NCI-H2171 treated with DMSO at 0.1 percent for 48 hours (cell line): ENCODE measurements around the gene PEX26.
A peak's percentile ranks its signal among the peaks of the same experiment; 100 is the strongest.
"Not testable (repeated sequence)": the region's sequence is repeated elsewhere in the genome, so short reads cannot be mapped to it uniquely, and the experiment has no call there.

Experiments used
- DNase-seq: peaks from one replicate; lab custom pipeline; 2025; lab: John Stamatoyannopoulos, UW

The PEX26 gene

DNA sequence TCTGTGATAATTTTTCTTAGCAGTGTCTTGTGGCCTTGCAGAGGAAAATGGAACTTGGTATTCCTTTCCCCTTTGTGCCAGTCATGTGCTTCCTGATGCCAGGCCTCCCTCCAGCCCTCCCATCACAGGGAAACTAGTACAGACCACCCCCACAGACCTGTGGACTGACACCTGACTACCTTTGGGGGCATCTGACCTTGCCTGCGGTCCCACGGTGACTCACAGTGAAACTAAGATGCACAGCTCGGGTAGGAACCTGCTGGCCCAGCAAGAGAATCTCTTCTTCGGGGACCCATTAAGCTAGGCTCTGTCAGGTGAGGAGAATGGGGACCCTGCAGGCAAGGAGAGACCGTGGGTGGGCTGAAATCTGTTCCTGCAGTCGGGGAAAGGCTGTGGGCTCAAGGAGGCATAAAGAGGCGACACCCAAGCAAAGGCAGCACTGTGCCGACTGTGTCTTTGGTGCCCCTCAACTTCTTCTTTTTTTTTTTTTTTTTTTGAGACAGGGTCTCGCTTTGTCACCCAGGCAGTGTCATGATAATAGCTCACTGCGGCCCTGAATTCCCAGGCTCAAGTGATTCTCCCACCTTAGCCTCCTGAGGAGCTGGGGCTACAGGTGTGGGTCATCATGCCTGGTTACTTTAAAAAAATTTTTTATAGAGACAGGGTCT, 20.8 kb upstream of the PEX26 start:
- no peak for DNase-seq

DNA sequence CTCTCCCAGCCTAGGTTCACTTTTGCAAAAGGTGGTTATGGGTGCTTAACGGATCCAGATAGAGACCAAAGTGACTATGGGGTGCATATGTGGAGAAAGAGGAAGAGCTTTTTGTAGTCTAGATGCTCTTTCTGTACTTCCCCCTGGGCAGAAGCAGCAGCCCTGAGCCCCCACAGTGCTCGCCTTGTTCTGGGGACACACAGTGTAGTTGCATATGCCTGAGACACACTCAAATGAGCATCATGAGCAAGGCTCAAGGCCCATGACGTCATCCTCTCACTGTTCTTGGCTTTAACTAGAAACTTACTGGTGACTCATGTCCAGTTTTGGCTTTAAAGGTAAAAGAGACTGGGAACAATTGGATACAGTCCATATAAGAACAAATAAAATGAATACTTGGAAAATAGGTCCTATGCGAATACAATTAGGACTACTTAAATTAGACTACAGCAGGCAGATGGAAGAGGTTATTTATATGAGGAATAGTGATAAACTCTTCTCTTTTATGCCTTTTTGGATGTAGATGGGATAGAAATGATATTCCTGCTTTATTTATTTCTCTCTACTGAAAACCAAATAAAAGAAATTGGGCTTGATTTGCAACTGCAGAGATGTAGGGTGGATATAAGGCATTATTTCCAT, 20.1 kb upstream of the PEX26 start:
- no peak for DNase-seq

DNA sequence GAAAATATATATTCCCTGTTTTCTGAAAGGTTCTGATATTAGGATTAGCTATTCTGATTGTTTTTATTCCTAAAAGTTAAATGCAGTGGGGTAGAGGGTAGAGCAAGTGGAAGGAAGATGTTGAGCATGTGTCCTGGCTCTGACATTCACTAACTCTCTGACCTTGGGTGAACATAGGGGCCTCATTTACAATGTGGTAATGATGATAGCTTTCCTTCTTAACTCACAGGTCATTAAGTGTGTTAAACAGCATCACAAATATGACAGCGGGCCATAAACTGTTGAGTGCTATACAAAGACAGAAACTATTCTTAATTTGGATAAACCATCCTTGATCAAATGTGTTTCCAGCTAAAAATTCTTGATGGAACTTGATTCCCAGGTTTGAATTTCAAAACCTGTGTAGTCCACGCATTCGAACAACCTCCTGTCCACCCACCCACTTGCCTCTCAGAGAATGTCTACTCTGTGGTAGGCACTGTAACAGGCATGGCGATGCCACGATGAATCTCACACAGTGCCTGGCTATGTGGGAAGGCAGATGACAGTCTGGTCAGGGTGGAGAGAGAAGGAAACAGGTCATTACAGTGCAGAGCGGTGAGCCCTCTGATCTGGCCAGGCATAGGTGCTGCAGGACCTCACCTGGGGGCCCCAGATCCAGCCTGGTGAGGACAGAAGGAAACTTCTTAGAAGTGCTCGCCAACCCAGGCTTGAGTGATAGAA, 19.3 kb upstream of the PEX26 start:
- no peak for DNase-seq

DNA sequence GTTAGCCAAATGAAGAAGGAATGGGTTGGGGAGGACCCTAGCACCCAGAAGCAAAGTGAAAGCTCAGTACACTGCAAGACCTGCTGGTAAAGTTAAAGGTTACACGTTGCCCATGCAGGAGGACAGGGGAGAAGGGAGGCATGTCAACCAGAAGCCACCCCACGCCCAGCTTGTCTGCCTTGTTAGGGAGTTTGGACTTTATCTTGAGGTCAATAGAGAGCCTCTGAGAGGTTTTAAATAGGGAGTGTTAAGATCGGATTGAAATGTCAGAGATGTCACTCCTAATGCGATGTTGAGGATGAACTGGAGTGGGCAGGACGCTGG, 18.7 kb upstream of the PEX26 start:
- DNase-seq, result no peak

DNA sequence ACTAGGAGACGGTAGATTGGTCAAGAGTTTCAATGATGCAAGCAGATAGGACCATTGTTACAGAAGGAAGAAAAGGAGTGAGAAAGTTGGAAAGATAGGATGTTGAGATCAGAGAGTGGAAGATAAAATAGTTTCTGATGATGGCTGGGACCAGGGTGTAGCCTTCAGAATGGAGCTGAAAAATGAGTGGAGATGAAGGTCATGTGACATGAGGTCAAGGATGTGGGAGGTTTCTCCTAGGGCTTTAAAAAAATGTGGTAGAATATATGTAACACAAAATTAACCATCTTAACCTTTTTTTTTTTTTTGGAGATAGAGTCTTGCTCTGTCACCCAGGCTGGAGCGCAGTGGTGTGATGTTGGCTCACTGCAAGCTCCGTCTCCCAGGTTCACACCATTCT, 18.3 kb upstream of the PEX26 start:
- DNase-seq, result no peak

DNA sequence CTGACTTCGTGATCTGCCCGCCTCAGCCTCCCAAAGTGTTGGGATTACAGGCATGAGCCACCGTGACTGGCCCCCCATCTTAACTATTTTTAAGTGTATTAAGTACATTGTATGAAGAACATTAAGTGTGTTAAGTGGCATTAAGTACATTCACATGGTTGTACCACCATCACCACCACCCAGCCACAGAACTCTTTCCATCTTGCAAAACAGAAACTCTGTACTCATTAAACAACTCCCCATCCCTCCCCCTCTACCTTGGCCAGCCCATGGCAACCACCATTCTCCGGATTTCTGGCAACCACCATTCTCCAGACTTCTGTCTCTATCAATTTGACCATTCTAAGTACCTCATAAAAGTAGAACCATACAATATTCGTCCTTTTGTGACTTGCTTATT, 17.8 kb upstream of the PEX26 start:
- no peak for DNase-seq

DNA sequence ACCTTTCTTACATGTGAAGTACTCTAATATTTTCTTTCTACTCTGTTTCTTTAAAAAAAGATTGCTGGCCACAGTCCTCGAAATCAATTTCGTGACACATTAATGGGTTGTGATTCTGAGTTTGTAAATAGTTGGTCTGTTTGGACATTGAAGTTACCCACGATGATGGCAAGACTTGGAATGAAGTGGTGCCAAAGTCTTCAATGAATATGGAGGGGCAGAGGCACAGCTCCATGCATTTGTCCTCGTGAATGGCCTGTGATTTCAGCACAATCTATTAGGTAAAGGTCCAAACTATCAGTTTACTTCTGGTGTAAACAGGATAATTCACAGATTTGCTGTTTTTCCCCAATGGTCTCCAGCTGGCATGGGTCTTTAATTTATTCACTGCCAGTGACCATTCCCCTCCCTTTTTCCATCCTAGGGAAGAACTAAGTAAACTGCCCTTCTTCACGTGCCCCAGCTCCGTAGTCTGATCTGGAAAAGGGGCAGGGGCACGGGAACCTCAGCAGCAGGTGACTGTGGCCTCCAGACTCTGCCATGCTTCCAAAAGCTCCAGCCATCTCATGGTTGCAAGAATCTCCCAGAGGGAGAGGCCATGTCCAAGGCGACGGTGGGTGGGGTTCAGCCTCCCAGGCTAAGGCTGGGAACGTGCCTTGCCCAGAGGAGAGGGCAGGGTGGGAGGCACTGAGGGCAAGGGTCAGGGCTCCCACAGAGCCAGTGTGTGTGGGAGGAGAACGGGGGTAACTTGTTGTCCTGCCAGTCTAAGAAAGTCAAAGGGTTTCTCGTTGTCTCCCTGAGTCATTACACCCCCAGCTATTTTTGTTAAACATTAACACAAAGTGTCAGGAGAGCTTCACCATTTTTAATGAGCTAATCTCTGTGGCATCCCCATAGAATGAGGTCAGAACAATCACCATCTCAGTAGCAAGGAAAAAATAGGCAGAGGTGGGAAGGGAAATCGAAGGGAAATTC, 16.9 kb upstream of the PEX26 start:
- no peak for DNase-seq

DNA sequence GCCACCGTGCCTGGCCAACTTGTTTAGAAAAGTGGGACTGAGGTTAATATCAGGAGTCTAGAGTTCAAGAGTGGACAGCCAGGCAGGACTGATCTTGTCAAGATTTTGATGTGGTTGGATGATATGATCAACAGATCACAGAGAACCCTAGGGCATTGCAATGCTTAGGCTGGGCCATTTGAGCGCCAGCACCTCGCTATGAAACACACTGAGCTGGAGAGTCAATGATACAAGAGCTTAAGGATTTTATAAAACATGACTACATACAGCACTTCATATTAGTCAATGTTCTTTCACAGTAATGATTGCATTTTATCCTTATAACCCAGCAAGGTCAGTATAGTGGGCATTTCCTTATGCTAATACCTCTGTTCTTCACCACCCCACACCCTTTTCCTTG, 15.4 kb upstream of the PEX26 start:
- no peak for DNase-seq

DNA sequence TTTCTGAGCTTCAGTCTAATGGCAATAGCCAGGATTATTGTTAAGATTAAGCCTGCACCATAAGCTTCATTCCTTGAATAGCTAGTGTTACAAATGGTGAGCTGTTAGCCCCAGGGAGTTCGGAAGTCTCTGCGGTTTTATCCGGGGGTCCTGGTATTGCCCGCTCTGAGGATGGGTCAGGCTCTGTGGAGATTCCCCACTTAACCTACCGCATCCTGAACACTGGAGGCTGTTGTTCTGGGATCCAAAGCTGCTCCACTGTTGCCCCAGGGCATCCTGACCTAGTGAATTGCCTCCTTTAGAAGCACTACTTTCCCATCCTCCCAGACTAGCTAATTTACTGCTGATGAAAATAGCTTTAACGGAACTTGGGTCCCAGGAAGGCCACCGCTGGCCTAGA, 14.5 kb upstream of the PEX26 start:
- no peak for DNase-seq

DNA sequence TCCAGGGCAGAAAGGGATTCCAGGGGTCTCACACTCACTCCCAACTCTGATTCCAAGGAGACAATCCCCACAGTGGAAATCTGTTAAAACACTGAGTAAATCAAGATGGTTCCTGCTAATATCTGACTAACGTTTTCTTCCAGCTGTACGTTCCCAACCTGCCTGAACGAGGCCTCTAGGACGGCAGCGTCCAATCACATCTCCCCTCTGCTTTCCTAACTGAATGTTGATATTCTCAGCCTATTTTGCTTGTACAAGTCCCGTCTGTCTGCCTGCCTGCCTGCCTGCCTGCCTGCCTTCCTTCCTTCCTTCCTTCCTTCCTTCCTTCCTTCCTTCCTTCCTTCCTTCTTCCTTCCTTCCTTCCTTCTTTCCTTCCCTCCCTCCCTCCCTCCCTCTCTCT, 14.1 kb upstream of the PEX26 start:
- DNase-seq, result not testable (repeated sequence)

DNA sequence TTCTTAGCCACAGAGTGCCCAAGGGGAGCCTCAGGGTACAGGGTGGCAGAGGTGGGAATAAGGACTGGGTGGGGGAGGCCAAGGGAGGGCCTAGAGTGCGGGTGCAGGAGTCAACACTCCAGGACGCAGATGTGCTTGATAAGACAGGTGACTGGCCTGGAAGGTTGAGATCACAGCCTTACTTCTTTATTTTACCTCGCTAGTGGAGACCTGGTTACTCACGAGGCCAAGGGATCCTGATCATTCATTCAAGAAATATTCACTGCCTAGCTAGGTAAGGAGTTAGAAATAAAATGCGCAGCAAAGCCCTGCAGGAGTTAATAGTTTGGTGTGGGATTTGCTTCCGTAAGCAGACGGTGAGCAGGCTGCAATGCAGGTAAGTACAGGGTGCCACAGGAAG, 13.2 kb upstream of the PEX26 start:
- no peak for DNase-seq

DNA sequence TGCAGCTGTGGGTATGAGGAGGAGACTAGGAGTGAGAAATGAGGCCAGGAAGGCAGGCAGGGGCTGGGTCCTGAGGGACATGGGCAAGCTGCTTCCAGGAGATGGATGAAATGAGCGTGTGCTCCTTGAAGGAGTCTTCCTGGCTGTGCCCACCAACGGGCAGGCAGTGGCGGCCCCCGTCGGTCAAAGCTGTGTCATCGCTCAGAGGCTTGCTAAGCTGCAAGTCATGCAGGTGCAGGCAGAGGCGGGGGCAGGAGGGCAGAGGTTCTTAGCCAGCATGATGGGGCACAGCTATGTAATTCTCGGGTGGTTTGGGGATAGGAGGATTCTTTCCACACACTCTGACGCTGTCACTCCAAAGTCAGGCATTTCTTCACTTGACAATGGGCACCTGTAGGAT, 12.5 kb upstream of the PEX26 start:
- DNase-seq, result no peak

DNA sequence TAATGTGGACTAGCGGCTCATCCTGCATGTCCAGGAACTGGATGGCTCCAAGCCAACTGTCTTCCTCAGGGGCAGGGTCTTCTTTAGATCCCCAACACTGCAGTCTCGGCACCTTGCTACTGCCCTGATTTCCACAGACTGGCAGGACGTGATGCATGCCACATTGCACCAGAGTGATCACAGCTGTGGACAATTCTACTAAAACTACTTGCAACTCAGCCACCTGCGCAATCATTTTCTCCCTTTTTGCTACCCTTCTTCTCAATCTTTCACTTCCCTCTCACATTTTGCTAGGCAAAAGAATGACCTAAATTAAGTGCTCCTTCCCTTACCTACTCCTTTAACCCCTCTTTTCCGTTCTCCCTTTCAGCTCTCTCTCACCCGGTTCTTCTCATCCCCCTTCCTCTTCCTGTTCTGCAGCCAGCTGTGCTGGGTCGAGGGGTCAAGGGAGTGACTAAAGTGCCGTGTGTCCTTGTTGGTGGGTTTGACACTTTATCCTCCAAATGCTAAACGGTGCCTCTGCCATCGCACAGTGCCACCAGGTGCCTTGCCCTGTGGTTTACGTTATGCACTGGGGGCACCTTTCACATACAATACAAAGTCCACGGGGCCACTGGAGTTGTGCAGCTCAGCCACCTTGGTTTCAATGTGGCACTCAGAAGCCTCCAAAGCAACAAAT, 11.5 kb upstream of the PEX26 start:
- DNase-seq, result no peak

DNA sequence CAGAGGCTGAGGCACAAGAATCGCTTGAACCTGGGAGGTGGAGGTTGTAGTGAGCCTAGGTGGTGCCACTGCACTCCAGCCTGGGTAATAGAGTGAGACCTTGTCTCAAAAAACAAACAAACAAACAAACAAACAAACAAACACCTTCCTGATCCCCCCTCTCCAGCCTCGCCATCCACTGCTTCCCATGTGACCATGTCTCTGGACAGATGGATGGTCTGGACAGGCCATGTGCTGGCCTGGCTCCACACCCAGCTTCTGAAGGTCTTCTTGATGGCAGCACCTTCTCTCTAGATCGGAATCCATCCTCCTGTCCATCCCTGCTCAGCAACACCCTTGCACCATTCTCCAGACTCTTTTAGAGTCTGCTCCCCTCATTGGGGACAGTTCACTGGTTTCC, 10.7 kb upstream of the PEX26 start:
- DNase-seq, result no peak

DNA sequence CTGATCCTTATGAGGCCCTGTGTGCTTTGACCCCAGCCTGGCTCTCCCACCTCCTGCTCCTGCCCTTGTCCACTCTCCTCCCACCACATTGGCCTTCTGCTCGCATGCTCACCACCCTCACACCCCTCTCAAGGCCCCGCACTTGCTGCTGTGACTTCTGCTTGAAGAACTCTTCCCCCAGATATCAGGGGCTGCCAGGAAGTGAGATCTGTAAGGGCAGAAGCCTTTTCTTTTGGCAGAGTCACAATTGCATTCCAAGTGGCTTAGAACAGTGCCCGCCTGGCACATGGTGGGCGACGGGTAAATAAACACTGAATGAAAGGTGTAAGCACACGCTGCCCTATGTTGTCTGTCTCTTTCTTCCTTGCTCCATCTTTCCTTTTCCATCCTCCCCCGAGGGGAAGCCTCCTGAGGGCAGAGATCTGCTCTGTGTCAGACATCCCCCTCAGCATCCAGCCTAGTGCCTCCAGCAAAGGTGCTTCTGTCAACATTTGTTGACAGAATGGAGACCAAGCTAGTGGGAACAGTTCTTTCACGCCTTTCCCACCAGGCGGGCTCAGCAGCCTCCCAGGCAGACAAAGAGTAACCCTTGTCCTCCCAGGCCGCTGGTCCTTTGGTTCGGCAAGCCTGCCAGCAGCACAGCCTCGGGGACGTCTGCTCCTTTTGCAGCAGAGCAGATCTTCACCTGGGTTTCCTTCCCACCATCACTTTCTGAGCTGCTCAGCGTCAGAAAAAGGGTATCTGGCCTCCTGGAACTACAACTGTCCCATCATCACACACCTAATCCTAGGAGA, 10.0 kb upstream of the PEX26 start:
- DNase-seq, result no peak

DNA sequence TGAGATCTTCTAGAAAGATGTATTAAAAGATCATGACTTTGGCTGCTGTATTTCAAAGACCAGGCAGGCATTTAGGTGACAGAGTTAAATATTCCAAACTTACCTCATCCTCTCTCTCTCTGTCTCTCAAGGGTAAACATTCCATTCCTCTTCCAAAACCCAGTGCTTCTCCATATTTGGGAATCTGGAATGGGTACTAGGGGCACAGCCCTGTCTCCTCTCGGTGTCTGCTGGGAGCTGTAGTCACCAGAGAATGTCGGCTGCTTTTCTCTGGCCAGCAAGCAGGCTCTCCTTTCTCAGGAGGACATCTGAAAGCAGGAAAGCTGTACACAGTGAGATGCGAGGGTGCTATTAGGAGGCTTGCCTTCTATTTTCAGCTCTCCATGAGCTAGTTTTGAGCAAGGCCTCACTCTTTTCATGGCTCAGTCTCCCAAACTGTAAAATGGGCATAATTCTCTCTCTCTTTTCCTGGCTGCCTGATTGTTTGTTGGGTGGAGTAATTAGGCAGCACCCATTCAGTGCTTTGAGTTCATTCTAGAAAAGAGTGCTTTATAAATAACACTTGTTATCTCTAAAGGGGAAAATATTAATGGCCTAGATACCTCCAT, 9.3 kb upstream of the PEX26 start:
- no peak for DNase-seq

DNA sequence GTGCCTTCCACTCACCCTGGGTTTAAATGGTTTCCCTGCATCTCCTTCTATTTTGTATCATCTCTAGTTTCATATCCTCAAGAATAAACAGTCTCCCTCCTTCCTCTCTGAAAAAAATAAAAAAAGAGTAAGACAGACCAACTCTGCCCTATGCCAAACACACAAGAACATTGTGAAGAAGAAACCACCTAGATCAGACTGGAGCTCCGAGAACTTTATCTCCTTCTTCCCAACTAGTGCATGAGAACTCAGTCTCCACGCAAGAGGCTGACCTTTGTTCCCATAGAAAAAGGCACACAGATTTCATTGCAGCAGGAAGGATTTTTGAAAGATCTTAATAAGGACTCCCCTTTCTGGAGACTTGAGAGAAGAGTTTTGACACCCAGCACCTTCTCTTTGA, 8.7 kb upstream of the PEX26 start:
- DNase-seq, result no peak

DNA sequence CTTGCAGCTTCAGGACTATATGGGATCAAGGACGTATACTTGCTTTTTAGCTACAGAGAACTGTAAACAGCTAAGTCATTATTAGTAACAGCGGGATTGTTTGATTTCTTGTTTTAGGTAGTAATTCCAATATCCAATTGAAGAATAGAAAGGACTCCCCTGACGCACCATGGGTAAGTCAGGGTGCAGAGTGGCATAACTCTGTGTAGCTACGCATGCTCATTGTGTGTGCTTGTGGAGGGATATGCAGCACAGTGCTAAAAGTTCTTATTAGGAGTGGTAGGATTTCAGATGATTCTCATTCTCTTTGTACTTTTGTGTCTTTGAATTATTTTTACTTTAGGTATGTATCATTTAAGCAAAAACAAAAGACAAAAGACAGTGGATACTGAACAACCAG, 7.7 kb upstream of the PEX26 start:
- no peak for DNase-seq

DNA sequence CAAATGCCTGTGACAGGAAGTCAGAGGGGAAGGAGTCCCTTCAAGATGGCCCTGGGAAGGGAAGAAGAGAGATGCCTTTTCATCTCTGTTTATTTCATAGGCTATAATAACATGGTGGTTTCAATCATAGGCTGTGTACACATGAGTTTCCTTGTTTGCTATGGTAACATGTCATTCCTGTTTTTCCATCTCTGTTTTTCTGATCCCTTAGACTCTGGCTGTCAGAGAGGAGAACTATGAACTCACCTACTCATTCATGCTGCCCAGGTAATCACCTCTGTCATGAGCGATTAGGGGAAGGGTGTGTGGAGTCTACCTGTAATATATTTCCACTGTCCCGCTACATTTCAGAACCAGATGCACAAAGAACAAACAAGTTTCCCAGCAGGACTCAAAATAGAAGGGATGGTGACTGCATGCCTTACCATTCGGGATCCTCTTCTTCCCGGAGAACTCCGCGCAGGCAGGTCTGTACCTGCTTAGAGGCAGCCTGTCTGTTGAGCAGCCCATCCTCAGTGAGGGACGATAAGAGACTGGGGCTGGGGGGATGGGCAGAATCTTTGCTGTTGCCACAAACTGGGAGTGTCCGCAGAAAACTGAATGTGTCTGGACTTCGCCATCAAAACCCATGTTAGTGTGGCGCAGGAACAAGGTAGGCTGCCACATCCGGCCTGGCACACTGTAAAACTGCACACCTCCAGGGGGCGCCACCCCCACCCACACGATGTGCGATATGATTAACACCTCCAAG, 7.1 kb upstream of the PEX26 start:
- peak; percentile 44 for DNase-seq
